Hepatocyte (in vitro differentiated cells): ENCODE measurements around the gene SIM2.

Experiments
- EZH2 ChIP-seq: fragments of 200-600 bp; sonication (generic); IDR thresholded peaks from 2 replicates; pipeline ENCODE4 v1.6.1; 2016; ENCODE audit warnings: antibody characterized with exemption, mild to moderate bottlenecking, borderline replicate concordance
- EZH2phosphoT487 ChIP-seq: fragments of 200-600 bp; sonication (generic); IDR thresholded peaks from one replicate; pipeline ENCODE4 v1.6.1; 2018; ENCODE audit warnings: antibody characterized with exemption, mild to moderate bottlenecking, low read depth, moderate library complexity; ENCODE audit not compliant: unreplicated experiment, severe bottlenecking
- TF ChIP-seq, protein P1 (sequence below): fragments of 200-600 bp; sonication (generic); IDR thresholded peaks from 2 replicates; pipeline ENCODE4 v1.5.1; 2016; ENCODE audit warnings: antibody characterized with exemption, mild to moderate bottlenecking; ENCODE audit not compliant: poor library complexity

DNA sequence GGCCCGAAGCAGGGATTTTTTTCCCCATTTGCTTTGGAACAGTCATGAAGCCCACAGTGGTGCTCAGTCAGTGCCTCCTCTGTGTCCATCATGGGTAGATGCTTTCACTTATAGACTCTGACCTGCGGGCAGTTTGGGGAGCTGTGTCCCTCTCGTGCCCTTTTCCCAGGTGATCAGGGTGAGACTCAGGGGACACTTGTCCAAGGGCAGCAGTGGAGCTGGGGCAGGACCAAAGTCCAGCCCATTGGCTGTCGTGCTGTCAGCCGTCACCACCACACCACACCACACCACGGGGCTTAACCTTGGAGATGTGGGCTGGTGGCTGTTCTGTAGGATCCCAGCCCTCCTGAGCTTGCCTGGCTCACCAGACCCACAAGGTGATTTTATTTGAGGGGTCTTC lies 34.9 kb downstream of the SIM2 start:
- TF ChIP-seq, protein P1, sequence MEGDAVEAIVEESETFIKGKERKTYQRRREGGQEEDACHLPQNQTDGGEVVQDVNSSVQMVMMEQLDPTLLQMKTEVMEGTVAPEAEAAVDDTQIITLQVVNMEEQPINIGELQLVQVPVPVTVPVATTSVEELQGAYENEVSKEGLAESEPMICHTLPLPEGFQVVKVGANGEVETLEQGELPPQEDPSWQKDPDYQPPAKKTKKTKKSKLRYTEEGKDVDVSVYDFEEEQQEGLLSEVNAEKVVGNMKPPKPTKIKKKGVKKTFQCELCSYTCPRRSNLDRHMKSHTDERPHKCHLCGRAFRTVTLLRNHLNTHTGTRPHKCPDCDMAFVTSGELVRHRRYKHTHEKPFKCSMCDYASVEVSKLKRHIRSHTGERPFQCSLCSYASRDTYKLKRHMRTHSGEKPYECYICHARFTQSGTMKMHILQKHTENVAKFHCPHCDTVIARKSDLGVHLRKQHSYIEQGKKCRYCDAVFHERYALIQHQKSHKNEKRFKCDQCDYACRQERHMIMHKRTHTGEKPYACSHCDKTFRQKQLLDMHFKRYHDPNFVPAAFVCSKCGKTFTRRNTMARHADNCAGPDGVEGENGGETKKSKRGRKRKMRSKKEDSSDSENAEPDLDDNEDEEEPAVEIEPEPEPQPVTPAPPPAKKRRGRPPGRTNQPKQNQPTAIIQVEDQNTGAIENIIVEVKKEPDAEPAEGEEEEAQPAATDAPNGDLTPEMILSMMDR = no peak
- TF ChIP-seq EZH2 (no peak), EZH2phosphoT487 (no peak)
